HAP-1 (cell line): ENCODE measurements around the gene CYP51A1.
"Not testable (repeated sequence)": the region's sequence is repeated elsewhere in the genome, so short reads cannot be mapped to it uniquely, and the experiment has no call there.

Source experiments
- DNase-seq, 2 experiments: peaks; one replicate each; pipeline ENCODE4 v3.0.0-alpha.2; 2016 to 2020; ENCODE audit warnings: low spot score in 2 of 2
- H3K27me3 ChIP-seq: fragments of 250-450 bp; sonication (Bioruptor Pico); 2 replicates; pipeline ENCODE4 v1.5.1; 2020; ENCODE audit warnings: low read depth, mild to moderate bottlenecking, moderate library complexity
- H3K36me3 ChIP-seq: fragments of 250-450 bp; sonication (Bioruptor Pico); replicated peaks from 2 replicates; pipeline ENCODE4 v1.5.1; 2020; ENCODE audit warnings: mild to moderate bottlenecking
- H3K4me1 ChIP-seq: fragments of 250-450 bp; sonication (Bioruptor Pico); 2 replicates; pipeline ENCODE4 v1.5.1; 2020; ENCODE audit warnings: mild to moderate bottlenecking
- H3K4me3 ChIP-seq: fragments of 250-450 bp; sonication (Bioruptor Pico); 2 replicates; pipeline ENCODE4 v1.5.1; 2020; ENCODE audit warnings: mild to moderate bottlenecking, moderate library complexity
- H3K9me3 ChIP-seq: fragments of 250-450 bp; sonication (Bioruptor Pico); 2 replicates; pipeline ENCODE4 v1.5.1; 2020; ENCODE audit warnings: mild to moderate bottlenecking, moderate library complexity
- in situ Hi-C: fragments of 300-500 bp; cut with MboI; formaldehyde crosslinking; loops from 3 replicates; pipeline ENCODE4 v1.14.3; 2020; ENCODE audit warnings: low sequenced_read_pairs, inconsistent platforms, mixed read lengths

The CYP51A1 gene

DNA sequence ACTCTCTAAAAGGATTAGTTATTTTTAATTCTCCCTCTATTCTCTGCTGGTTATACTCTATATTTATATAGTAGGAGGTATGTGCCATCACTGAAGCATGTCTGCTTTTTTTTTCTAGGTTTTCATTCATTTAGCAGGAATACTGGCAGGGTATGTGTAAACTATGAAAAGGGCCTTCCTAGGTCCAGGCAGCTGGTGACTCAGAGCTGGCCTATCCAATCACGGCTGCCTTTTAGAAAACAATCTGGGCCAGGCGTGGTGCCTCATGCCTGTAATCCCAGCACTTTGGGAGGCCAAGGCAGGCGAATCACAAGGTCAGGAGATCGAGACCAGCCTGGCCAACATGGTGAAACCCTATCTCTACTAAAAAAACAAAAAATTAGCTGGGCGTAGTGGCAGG, 31.4 kb downstream of the CYP51A1 start:
- H3K4me1 ChIP-seq, DNase-seq, H3K4me3 ChIP-seq, in situ Hi-C loops, H3K9me3 ChIP-seq, H3K27me3 ChIP-seq: not testable (repeated sequence)
- peaks cover 19% of the 10 kb centered on the region for H3K36me3 ChIP-seq

DNA sequence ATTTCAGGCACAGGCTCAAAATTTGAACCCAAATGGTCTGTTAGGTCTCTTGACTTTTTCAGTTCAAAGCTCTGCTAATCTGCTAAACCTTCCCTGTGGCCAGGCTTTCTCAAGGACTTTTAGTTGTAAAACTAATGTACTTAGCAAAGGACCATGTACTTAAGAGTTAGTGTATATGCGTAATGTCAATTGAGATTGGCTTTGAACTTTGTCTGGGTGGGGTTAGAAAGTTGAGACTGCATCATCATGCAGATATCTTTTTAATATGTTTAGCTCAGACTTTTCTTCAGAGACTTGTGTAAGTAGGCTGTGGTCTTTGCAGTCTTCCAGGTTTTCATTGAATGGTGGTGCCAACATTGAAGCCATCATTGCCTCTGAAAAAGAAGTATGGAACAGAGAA, 33.7 kb downstream of the CYP51A1 start:
- peaks cover 13% of the 10 kb centered on the region for H3K36me3 ChIP-seq
- DNase-seq = no peak
- H3K4me3 ChIP-seq = no peak overlapping the region
- in situ Hi-C loops = no loop called here
- no peaks in the 10 kb centered on the region for H3K9me3 ChIP-seq
- peaks cover 8% of the 10 kb centered on the region; the same call in 1 of the 2 replicates for H3K4me1 ChIP-seq
- no peaks in the 10 kb centered on the region for H3K27me3 ChIP-seq

DNA sequence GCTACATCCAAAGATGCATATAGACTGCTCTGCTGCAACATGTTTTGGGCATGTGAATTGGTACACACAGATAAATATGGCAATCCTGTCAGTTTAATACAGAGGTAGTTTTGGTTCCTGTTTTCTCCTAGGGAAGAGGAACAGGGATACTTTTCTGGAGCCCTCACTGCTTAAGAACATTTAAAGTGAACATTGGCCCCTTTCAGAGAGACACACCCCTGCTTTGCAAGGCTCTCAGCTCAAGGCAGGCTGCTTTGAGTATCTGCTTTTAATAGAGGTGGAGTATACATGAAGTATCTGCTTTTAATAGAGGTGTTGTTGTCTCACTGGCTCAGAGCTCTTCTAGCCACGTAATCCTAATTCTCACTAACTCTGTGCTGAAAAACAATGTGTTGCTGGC, 38.9 kb downstream of the CYP51A1 start:
- Histone ChIP-seq H3K9me3 (no peaks in the 10 kb centered on the region), H3K27me3 (no peaks in the 10 kb centered on the region), H3K36me3 (peaks cover 18% of the 10 kb centered on the region), H3K4me1 (peaks cover 8% of the 10 kb centered on the region; the same call in 1 of the 2 replicates), H3K4me3 (no peak overlapping the region)
- DNase-seq = no peak
- in situ Hi-C loops = no loop called here

DNA sequence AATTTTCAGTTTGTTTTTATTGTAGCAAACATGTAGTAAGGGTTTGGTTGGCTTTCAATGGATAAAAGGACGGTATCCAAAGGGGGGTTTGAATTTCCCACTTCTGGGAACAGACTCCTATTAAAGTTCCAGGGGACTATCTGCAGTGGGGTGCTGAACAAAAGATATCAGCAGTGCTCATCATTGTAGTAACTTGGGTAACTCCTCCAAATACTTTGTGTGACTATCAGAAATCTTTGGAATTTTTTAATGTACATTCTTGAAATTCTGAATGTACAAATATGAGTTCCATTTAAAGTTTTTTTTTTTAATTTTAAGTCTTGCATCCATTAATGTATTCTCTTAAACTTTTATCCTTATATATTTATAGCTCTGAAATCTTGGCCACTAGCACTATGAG, 42.1 kb downstream of the CYP51A1 start:
- Histone ChIP-seq H3K4me3 (no peak overlapping the region), H3K9me3 (no peaks in the 10 kb centered on the region), H3K27me3 (no peaks in the 10 kb centered on the region), H3K36me3 (peaks cover 31% of the 10 kb centered on the region), H3K4me1 (no peaks in the 10 kb centered on the region)
- no peak for DNase-seq
- in situ Hi-C loops = no loop called here

DNA sequence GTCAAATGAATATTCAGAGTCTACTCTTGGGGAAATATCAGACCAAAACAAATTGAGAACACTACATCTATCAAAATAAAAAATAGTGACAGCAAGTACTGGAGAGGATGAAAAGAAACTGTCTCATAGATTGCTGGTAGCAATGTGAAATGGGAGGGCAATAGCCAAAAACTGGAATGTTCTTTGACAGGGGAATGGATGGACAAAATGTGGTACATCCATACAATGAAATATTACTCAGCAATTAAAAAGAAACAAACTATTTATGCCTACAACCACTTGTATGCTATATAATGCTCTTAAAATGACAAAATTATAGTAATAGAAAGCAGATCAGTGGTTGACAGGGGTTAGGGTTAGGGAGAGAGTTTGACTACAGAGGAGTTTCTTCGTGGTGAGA, 46.0 kb downstream of the CYP51A1 start:
- Histone ChIP-seq H3K9me3 (no peaks in the 10 kb centered on the region), H3K27me3 (no peaks in the 10 kb centered on the region), H3K4me3 (no peak overlapping the region), H3K36me3 (peaks cover 35% of the 10 kb centered on the region), H3K4me1 (no peaks in the 10 kb centered on the region)
- DNase-seq = no peak
- in situ Hi-C loops = no loop called here

DNA sequence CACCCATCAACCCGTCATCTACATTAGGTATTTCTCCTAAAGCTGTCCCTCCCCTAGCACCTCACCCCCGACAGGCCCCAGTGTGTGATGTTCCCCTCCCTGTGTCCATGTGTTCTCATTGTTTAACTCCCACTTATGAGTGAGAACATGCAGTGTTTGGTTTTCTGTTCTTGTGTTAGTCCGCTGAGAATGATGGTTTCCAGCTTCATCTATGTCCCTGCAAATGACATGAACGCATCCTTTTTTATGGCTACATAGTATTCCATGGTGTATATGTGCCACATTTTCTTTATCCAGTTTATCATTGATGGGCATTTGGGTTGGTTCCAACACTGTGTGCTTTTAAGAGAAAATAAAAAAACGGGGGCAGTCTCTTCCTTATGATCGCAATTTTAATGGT, 50.4 kb downstream of the CYP51A1 start:
- H3K4me1 ChIP-seq, H3K9me3 ChIP-seq, H3K4me3 ChIP-seq, H3K27me3 ChIP-seq, DNase-seq, in situ Hi-C loops: not testable (repeated sequence)
- H3K36me3 ChIP-seq = peaks cover 17% of the 10 kb centered on the region

DNA sequence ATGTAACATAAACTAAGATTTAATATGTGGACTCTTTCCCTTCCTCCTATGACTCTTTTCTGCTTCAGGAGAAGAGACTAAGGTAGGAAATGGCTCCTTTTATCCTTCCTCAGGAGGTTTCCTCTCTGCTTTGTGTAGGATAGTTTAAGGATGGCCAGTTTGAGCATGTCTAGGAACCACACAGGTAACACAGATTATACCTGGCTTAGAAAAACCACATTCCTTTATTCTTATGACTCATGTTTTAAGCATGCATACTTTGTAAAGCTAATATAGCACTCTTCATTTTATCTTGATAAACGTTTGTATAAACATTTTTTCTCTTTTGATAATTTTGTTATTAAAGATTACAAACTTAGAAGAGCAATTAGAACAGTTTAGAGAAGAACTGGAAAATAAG, 57.8 kb downstream of the CYP51A1 start:
- Histone ChIP-seq H3K4me3 (no peak overlapping the region), H3K4me1 (no peaks in the 10 kb centered on the region), H3K27me3 (no peaks in the 10 kb centered on the region), H3K9me3 (no peaks in the 10 kb centered on the region), H3K36me3 (peaks cover 3% of the 10 kb centered on the region)
- no peak for DNase-seq
- in situ Hi-C loops = no loop called here

DNA sequence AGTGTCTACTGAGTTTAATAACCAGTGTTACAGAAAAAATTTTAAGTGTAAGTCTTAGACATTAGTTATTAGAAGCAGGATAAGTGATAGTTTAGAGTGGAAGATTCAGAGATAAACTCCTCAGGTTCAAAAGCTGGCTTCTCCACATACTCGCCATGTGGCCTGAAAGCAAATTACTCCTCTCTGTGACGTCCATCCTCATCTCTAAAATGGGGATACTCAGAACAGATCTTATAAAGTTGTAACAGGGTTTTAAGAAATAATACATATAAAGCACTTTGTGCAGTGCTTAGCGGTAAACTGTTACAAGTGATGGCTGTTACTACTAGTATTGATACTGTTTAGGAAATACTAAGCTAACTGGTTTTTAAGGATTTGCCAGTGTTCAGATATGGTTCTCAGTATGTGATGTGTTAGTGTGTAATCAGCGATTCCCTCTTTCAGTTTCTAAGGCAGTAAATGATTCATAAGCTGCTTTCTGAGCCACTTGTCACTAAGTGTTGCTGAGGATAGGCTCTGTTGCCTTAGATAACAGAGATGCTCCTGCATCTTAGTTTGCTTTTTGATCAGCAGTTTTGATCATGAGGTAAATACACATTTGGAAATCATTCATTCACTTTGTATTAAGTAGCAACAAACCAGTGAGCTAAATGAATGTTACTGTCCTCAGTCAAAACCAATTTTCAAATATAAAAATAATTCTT, 58.7 kb downstream of the CYP51A1 start:
- in situ Hi-C loops = no loop called here
- peaks cover 3% of the 10 kb centered on the region for H3K36me3 ChIP-seq
- H3K27me3 ChIP-seq = no peaks in the 10 kb centered on the region
- no peaks in the 10 kb centered on the region for H3K9me3 ChIP-seq
- DNase-seq = no peak
- H3K4me3 ChIP-seq = no peak overlapping the region
- no peaks in the 10 kb centered on the region for H3K4me1 ChIP-seq

DNA sequence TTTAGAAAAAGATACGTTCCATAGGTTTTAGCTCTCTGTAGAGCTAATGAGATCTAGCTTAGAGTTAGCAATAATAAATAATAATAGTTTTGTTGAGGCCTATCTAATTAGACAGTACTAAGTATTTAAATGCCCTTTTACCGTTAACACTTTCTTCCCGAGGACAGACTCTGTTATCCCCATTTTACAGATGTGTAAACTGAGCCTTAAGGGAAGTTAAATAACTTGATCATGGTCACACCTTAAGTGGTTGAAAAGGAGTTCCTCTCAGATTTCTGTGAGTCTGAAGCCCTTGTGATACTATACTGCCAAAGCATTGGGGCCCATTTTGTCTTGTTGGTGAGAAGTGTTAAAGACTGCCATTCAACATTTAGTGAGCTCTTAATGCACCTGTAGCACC, 61.6 kb downstream of the CYP51A1 start:
- H3K4me1 ChIP-seq = no peaks in the 10 kb centered on the region
- H3K36me3 ChIP-seq = peaks cover 3% of the 10 kb centered on the region
- no peaks in the 10 kb centered on the region for H3K27me3 ChIP-seq
- in situ Hi-C loops = no loop called here
- H3K4me3 ChIP-seq = no peak overlapping the region
- DNase-seq = no peak
- no peaks in the 10 kb centered on the region for H3K9me3 ChIP-seq

DNA sequence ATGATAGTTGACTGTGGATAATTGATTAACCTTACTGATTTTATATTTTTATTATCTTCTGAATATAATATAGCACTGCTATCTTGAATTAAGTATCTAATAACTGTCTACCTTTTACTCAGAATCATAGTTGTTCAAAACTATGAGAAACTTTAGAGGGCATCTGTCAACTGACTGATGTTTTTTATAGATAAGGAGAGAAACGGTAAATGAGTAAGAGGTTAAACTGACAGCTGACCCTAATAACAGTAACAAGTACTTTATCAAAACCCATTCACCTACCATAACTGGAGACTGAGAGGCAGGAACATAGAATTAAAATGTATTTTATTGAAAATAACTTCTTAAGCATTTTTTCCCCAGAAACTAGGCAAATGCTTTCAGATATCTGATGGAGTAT, 62.2 kb downstream of the CYP51A1 start:
- H3K4me3 ChIP-seq = no peak overlapping the region
- H3K9me3 ChIP-seq = no peaks in the 10 kb centered on the region
- no peak for DNase-seq
- no peaks in the 10 kb centered on the region for H3K4me1 ChIP-seq
- peaks cover 3% of the 10 kb centered on the region for H3K36me3 ChIP-seq
- no peaks in the 10 kb centered on the region for H3K27me3 ChIP-seq
- in situ Hi-C loops = no loop called here

DNA sequence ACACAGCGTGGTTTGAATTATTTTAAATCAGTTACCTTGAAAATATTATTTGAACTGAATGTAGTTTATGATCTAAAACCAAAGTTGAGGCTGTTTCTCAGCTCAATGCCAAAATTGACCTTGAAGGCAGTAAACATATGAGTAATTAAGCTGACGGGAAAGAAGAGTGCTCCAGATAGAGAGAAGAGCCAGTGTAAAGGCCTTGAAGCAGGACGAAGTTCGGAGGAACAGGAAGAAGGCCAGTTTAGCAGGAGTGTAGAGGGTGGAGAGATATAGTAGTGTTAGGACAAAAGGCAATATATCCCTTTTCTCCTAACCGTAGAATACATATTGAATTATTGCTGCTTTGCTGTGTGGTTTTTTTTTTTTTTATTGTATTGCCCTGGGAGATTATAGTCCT, 63.2 kb downstream of the CYP51A1 start:
- Histone ChIP-seq H3K9me3 (no peaks in the 10 kb centered on the region), H3K4me3 (no peak overlapping the region), H3K27me3 (no peaks in the 10 kb centered on the region), H3K4me1 (no peaks in the 10 kb centered on the region), H3K36me3 (peaks cover 8% of the 10 kb centered on the region)
- in situ Hi-C loops = no loop called here
- DNase-seq = no peak

DNA sequence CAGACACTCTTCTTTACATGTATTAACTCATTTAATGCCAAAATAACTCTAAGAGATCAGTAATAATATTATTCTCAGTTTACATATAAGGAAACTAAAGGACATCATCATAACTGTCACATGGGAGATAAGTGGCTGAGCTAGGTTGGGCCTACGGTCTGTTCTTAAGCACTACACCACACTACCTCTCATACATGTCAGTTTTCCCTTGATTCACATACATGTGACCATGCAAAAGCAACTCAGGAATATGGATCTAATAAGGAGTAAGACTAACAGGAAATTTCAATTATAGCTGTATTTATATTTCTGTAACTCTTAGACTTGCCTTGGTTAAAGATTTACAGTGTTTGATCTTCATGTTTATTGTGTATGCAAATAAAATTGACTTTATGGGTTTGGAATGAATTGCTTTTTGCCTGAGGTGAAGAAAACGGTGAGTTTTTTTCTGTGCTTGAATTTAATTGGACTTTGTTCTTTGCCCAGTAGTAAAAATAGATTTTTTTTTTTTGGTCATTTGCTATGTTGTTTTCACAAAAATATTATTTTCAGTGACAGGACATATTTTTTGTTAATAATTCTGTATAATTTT, 69.7 kb downstream of the CYP51A1 start:
- peaks cover 5% of the 10 kb centered on the region; the same call in 1 of the 2 replicates for H3K36me3 ChIP-seq
- no peaks in the 10 kb centered on the region for H3K9me3 ChIP-seq
- in situ Hi-C loops = no loop called here

More for the DNA sequence above, 69.7 kb downstream of the CYP51A1 start:
- H3K4me1 ChIP-seq = no peaks in the 10 kb centered on the region
- no peak overlapping the region for H3K4me3 ChIP-seq
- no peaks in the 10 kb centered on the region for H3K27me3 ChIP-seq
- no peak for DNase-seq
